Ovary (tissue), 1 donor: ENCODE results near the gene DUOX1.

Source experiments
- EP300 ChIP-seq: sonication (generic); formaldehyde crosslinking; IDR thresholded peaks from one replicate; pipeline ENCODE4 v1.6.1; 2017; ENCODE audit warnings: antibody characterized with exemption
- POLR2A ChIP-seq: fragments of 450-650 bp; IDR thresholded peaks from one replicate; pipeline ENCODE4 v1.6.1; 2017; ENCODE audit warnings: antibody characterized with exemption, mild to moderate bottlenecking, moderate library complexity

- TF ChIP-seq EP300 (no peak), POLR2A (no peak)
These were observed 72.1 kb downstream of the DUOX1 start for GRCh38 chr15:45201869-45202268.
